Activated T-helper 1 cell treated with Interleukin-2 at 50 U/mL for 16 hours (primary cell): Measurements from ENCODE around the gene NRXN3.

ENCODE experiments used
- DNase-seq: peaks from one replicate; pipeline ENCODE4 v3.0.0-alpha.2; 2020; ENCODE audit warnings: low read depth

Gene NRXN3

DNA sequence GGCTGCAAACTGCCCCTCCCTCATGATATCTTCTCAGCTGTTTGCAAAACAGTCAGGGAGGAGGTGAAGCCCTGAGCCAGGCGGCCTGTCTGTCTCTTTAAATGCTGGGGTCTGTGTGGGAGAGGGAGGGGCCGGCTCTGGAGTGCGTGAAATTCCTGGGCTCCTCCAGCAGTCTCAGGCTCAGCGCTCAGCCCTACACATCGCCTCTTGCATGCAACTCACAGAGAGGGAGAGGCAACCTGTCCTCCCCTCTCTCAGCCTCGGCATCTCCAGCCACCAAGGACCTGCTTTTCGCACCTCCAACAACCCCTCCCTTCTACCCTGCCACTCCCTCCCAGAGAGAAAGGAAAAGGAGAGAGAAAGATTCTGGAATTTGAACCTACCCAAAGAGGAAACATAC is at the start of gene NRXN3:
Gene NRXN3, plus strand, starts transcription at position 171 of the 400 bp plus-strand sequence. CDS start 72,721 bp downstream, outside the sequence.
- DNase-seq: no peak

DNA sequence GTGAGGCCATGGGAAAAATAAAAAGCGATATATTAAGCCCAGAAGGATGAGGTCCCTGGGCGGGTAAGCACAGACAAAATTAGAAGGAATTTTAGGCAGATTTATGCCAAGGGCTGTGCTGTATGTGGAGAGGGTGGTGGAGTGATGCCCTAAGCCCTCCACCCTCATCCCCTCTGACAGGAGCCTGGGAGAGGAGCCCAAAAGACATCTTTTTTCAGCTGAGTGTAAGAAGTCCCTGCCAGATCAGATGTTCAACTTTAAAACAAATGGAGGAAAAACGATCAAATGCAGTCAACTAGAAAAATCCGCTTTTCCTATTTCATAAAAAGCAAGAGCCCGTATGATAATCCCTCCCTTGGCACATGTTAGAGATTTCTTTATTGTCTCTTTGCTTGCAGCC is 47.7 kb upstream of the NRXN3 start:
- no peak for DNase-seq

DNA sequence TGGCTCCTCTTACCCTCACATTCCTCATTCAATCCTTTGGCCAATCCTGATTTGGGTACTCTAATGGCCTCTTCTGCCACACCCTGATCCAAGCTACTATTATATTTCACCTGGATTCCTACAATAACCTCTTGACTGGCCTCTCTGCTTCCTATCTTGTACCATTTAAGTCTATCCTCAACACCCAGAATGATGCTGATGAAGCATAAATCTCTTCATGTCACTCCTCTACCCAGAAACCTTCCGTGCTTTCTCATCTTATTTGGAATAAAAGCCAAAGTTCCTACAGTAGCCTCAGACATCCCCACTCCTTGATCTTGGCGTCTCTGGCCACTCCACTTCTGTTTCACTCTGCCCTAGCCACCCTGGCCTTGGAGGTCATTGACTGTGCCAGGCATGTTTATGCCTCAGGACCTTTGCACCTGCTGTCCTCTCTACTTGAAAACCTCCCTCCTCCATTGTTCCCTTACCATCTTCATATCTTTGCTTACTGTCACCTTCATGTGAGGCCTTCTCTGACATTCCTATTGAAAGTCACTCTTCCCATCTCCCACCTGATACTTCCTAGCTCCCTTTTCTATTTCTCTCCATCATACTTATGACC is 46.4 kb upstream of the NRXN3 start:
- no peak for DNase-seq

DNA sequence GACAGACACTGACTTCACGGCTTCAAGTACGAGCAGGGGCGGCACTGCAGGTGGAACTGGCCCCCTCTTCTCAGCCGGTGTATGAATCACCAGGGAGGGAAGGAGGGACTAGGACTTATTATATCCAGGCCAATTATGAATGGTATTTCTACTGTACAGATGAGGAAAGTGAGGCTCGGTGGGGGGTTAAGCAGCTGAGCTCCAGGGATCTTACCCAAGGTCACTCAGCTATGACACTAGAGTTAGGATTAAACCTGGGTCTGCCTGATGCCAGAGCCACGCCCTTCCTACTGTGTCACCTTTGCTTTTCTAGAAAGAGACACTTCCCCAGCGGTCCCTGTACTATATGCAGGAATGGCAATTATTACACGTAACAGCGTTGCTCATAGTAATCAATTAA is 42.2 kb upstream of the NRXN3 start:
- DNase-seq: no peak

DNA sequence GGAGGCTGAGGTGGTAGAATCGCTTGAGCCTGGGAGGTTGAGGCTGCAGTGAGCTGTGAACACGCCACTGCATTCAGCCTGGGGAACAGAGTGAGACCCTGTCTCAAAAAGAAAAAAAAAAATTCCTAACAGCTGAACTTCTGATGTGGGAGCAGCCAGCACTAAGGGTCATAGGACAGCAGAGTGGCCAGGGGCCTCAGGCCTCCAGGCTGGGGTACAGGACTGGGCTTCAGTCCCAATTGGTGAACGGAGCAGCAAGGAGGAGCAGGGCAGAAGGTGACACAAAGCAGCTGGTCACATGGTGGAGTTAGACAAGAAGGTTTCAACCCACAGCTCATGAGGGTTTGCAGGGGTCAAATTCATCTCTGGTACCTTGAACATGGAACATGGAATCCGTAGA is 40.8 kb upstream of the NRXN3 start:
- DNase-seq: no peak

DNA sequence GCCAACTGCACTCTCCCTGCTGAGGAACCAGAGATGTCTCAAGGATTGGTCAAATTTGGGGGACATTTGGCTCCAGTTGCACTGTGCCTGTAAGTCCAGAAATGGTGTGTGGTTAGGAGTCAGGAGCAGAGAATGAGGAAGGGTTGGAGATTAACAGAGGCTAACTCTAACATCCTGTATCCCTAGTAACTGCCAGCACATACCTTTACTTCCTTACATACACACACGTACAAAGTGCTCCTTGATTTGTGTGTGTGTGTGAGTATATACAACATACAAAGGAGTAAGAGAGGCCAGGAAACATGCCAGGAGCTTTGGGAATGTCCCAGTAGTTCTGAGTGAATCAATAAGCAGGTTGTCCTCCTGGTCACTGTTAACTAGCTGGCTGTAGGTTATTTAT is 39.8 kb upstream of the NRXN3 start:
- no peak for DNase-seq

DNA sequence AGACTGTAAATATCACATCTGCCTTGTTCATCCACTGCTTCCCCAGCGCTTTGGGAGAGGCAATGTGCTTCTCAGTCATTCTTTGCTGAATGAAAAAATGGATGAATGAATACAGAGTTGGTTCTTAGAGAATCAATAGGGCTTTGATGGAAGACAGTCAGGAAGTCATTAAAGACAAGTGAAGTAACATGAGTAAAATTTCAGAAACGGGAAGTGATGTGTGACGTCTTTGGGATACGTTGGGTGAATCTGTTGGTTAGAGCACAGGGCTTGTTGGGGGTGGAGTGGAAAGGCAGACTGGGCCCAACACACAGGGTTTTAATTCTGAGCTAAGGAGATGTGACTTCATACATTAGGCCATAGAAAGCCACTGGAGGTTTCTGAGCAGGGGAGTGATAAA is 39.0 kb upstream of the NRXN3 start:
- DNase-seq: no peak

DNA sequence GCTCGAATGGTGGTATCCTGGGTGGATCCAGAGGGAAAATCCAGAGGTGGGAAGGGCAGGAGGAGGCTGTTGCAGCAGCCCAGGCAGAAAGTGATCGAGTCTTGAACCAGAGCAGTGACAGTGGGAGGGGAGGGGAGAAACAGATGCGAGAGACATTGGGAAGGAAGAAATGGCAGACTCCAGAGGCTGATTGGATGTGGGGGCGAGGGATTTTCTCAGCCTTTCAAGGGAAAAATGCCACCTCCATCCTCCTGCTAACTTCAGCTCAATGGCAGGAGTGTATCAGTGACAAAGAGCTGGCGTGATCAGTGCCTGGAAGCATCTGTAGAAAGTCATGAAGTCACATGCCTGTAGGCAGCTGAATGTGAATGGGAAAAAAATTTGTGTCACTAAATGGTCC is 38.6 kb upstream of the NRXN3 start:
- no peak for DNase-seq

DNA sequence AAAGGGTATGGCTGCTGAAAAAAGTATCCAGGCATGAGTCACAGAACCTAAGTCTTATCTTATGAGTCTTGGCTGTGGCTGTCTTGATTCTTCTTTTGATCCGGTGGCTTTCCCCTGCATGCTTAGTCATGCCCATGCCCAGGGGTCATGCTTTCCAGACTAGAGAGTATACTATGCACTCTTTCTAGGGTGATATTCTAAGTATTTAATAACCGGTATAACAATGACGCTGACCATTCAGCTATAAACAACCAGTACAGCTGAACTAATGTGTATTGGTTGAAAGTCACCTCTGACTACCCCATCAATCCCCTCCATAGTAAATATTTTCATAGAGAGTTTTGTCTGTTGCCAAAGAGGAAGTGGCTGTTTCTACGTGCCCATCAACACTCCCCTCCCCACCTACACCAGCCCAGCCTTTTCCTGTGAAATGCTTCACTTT is 34.7 kb upstream of the NRXN3 start:
- DNase-seq: no peak

DNA sequence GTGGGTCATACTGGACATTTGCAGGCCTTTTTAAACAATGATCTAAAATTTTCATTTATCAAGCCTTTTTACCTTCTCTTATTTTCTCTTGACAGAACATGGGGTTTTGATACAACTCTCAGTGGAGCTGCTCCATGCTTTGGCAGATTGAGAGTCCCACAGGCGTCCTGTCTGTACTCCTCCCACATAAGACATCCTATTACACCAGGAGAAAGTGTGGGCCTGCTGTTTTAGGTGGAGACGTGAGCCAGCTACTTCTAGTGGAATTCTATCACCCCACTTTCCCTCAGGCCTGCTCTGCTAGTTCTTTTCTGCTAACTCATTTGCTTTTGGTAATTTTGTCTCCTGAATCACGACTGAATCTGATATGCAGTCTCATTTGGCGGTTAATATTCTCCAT is 33.5 kb upstream of the NRXN3 start:
- no peak for DNase-seq

DNA sequence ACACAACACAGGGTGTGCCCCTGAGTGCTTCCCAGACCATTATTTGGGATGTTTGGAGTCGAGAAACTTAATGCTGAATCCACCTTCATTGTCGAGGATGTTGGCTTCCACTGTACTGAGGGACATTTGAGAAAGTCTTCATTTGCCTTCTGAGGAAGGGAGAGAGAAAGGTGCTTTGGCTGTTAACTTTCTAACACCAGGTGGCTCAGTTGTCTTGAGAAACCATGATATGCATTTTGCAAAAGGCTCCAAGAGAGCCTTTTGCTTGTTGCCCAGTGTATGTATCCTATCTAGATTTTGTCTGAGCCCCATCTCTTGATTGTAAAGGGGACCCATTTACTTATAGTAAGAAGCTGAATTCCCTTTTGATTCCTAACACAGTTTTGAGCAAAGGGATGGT is 28.6 kb upstream of the NRXN3 start:
- DNase-seq: no peak

DNA sequence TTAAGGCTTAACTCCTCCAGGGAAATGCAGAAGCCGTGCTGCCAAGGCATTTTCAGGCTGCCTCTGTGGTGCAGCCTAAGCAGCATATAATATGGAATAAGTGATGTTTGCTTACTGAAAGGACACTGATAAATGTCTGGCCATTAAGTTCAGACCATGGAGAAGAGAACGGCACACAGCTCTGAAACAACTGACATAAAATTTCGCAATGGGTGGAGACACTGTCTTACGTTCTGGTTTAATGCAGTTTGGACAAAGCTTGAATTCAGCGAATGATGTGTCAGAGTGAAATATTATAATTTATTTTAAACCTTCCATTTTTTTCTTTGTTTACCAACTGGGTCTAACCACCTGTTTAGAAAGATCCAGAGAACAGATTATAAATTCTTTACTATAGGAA is 27.2 kb upstream of the NRXN3 start:
- no peak for DNase-seq

DNA sequence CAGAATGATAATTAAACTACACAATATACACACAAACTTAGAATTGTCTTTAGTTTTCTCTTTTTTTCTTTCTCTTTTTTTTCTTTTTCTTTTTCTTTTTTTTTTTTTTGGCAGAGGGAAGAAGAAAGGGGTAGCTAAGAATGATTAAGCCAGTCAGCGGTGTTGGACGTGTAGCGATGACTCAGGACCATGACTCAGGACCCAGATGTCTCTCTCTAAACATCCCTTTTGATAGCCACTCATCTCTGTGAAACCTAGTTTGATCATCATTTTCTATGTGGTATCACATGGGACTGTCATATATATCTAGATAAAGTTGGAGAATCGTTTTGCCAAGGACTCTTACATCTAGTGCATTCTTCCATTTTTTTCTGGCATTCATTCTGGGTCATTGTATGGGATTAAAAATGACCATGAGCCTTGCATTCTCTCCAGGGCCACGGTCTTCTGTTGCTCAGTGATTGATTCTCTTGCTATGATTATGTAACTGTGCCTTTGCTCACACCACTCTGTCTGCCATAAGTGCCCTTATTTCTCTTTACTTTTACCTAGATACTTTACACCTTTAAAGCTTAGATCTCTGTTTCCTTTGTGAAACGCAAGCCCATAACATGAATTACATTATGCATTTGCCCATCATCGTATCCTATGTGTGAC is 26.6 kb upstream of the NRXN3 start:
- DNase-seq: no peak

DNA sequence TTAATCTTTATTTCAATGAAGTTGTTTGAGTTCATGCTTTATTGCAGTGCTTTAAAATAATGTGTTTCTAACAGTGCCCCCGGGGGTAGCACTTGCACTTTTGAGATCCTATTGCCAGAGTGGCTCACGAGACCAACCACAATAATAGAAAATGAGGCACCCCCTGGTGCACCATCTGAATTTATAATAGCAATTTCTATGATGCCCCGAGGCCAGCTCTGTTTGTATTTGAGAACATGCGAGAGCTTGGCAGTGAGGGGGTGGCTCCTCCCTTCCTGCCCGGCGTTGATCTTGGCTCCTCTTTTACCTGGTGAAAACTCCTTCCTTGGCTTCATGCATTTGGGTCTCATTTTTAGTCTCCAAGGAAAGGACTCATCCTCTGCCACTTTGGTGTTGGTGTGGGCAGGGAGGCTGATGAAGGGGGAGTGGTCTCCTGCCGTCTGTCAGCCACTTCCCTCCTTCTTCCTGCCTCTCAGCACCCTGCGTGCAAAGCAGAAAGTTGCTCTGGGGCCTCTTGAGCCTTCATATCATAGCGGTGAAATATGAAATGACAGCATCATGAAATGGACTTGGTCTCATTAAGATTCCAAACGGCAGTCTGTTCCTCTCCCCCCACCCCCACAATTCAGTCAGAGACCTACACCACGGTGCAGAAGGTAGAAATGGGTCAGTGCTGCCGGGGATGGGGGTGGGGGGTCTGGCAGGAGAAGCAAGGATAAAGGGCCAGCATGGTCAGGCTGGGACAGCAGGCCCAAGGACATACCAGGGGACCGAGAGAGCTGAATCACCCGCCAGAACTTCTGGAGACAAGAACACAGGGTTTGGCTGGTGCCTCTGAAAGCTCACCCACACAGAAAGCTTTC is 17.7 kb upstream of the NRXN3 start:
- no peak for DNase-seq

DNA sequence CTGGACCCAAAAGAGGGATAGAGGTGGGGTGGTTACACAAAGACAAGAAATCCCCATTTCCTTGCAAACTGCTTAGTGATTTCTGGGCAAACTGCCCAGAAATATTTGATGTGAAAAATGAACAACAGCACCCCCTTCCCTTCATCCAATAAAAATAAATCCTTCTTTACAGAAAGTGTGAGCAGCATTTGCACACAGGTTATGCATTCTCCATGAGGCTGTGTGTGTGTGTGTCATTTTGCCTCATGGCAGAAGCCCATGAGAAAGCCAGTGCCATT is 17.2 kb upstream of the NRXN3 start:
- no peak for DNase-seq

DNA sequence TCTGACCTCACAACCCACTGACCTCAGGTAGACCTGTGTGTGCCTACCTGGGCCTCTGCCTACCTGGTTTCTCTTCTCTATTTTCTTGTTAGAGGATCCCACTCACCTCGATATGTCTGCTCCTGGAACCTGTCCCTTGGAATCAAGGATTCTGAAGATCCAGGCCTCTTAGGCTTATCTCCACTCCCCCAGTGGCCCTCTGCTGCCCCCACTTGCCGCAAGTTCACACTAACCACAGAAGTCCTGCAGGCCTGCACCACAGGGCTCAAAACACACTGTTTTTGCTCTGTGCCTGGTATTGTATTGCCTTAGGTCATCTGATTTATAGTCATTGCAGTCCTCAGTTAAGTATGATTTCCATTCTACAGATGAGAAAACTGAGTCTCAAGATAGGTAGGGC is 15.3 kb upstream of the NRXN3 start:
- DNase-seq: no peak

DNA sequence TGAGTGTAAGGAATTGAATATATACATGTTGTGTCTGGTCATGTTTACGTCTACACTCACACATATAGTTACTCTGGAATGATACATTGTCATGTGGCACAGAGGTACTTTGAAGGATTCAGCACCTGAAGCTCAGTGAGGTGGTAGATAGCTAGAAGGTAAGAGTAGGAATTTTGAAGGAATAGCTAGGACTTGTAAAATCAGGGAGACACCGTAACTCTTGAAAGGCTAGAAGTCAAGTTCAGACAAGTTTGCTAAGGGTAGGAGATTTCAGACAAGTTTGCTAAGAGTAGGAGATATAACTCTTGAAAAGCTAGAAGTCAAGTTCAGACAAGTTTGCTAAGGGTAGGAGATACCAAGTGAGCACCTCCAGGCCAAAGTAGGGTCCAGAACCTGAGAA is 14.0 kb upstream of the NRXN3 start:
- no peak for DNase-seq

DNA sequence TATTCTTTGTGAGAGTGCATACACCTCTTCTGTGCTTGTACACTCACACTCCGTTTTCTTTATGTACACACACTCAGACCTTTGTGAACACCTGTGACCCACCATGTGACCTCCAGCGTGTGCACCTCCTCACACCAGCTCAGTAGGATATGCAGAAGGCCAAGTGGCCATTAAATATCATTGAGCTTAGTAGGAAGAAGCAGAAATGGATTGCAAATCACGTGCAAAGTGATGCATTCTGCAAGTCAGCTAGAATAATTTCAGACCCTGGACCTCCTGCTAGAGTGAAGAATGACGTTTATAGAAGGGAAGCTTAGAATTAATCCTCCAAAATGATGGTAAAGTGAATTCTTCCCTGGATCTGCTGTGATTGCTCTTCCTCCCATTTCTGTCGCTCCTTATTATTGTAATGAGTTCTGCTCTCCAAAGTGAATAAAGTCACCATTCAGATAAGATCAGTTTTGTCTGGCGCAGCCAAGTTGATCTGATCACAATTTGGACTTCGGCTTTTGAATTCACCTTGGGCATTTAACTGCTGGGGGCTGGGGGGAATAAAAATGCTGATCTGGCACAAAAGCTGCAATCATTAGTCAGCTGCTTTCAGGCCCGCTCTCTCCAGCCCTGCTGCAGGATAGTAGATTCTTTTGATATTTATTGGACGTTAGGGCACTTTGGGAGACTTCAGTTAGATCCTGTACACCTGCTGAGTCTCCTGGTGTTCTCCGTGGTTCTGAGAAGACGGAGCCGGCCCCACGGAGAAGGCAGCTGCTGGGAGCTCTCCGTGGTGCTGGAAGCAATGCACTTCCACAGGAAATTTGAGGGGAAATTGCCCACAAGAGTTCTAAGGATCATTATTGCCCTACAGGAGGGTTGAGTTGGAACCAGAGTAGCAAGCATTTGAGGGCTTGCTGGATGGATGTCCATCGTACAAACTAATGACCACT is 12.4 kb upstream of the NRXN3 start:
- DNase-seq: no peak

DNA sequence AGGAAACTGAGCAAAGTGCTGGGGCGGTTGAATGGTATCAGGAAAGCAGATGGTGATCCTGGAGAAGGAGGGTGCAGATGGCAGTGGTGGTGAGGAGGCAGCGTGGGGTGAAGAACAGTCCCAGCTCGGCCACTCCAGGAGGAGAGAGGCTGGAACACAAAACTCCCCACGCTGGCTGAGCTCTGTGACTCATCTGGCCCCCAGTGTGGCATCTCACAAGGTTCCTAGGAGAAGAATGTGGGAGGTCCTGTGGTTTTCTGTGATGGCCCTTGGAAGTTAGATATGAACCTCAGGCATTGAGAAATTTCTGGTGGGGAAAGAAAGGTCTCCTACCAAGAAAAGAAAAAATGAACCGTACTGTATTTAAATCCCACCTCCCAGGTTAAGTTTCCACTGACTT is 8.0 kb upstream of the NRXN3 start:
- DNase-seq: no peak

DNA sequence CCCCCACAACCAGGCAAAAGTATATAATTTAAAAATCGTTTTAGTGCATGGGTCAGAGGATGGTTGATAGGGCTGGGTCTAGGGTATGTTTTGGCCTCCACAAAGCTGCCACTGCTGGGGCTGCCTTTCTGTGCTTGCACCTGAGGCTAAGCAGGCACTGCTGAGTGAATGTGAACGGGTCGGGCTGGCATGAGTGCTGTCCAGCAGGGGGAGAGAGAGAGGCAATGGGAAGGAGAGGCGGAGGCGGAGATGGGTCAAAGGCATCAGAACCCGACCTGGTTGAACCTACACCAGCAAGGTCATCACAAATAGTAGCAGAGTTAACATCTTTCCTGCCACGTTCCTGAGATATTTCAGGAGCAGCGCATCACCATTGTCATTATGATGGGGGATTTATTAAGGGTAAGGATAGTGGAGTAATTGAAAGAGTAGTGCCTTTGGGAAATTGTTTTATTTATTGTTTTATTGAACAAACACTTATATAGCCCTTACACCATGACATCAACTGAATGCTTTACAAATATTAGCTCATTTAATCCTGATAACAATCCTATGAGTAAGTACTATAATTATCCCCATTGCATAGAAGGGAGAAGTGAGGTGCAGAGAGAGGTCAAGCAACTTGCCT is 5.8 kb upstream of the NRXN3 start:
- DNase-seq: no peak

DNA sequence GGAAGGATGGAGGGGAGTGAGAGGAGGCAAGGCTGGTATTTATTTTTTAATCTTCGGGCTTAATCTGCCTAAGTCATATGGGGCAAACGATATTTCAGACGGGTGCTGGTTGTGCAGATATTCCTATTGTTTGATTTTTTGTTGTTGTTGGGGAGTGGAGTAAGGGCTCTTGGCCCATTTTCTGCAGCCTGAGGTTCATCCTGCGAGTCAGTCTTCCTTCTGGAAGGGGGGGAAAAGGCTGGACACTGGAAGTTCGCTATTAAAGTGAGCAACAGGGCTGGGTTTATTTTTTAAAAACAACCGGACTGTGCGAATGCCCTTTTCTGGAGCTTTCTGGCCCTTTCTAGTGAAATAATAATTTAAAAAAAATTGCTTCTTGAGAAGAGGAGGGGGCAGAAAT is 2.3 kb downstream of the NRXN3 start:
- no peak for DNase-seq
